Stimulated activated CD4-positive, alpha-beta T cell treated with anti-CD3 and anti-CD28 coated beads, TNF-alpha, amount 100 ng/mL, for 24 hours (primary cell): Measurements from ENCODE around the gene VSIG4.
"Not testable (repeated sequence)": the region's sequence is repeated elsewhere in the genome, so short reads cannot be mapped to it uniquely, and the experiment has no call there.

Source experiments
- DNase-seq, 3 experiments: peaks; one replicate each; pipeline ENCODE4 v3.0.0-alpha.2; 2020; ENCODE audit warnings: low read depth in 3 of 3

The VSIG4 gene

DNA sequence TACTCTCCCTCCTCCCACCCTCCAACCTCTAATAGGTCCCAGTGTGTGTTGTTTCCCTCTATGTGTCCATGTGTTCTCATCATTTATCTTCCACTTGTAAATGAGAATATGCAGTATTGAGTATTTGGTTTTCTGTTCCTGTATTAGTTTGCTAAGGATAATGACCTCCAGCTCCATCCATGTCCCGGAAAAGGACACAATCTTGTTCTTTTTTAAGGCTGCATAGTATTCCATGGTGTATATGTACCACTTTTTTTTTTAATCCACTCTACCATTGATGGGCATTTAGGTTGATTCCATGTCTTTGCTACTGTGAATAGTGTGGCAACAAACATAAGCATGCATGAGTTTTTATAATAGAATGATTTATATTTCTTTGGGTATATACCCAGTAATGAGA, 62.7 kb downstream of the VSIG4 start:
- DNase-seq, result not testable (repeated sequence)

DNA sequence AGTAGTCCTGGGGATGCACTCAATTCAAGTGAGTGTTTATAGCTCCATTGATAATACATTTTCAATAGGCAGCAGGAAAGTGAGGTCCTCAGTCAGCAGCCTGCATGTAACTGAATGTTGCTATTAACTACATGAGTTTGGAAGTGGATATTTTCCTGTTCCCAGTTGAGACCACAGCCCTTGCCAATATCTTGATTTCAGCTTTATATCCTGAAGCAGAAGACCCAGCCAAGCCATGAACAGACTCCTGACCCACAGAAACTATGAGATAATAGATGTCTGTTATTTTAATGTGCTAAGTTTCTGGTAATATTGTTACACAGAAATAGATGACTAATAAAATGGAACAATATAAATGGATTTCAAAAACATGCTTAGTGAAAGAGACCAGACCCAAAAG, 63.7 kb downstream of the VSIG4 start:
- DNase-seq, result no peak

DNA sequence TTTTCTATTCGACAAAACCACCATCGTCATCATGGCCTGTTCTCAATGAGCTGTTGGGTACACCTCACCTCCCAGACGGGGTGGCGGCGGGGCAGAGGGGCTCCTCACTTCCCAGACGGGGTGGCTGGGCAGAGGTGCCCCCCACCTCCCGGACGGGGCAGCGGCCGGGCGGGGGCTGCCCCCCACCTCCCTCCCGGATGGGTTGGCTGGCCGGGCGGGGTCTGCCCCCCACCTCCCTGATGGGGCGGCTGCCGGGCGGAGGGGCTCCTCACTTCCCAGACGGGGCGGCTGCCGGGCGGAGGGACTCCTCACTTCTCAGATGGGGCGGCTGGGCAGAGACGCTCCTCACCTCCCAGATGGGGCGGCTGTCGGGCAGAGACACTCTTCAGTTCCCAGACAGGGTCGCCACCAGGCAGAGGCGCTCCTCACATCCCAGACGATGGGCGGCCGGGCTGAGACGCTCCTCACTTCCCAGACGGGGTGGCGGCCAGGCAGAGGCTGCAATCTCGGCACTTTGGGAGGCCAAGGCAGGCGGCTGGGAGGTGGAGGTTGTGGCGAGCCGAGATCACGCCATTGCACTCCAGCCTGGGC, 64.6 kb downstream of the VSIG4 start:
- DNase-seq, result not testable (repeated sequence)
